NB4 (cell line): Measurements from ENCODE around the gene COL26A1.

Source experiments
- DNase-seq: peaks from one replicate; pipeline ENCODE4 v3.0.0; 2010; ENCODE audit warnings: low read depth
- H3K4me3 ChIP-seq: one replicate; pipeline ENCODE4 v1.5.1; 2011; ENCODE audit warnings: mild to moderate bottlenecking, low read depth, low read length, moderate library complexity
- MYC ChIP-seq: IDR thresholded peaks from 2 replicates; pipeline ENCODE4 v1.6.1; 2011; ENCODE audit warnings: low read depth, low read length
- POLR2A ChIP-seq: IDR thresholded peaks from 2 replicates; pipeline ENCODE4 v1.6.1; 2011; ENCODE audit warnings: mild to moderate bottlenecking; ENCODE audit not compliant: insufficient read length; ENCODE audit errors: extremely low read depth
- TF ChIP-seq, protein P1 (sequence below): IDR thresholded peaks from one replicate; pipeline ENCODE4 v1.5.1; 2012; ENCODE audit warnings: low read depth, low read length
- TF ChIP-seq, protein P2 (sequence below): IDR thresholded peaks from 2 replicates; pipeline ENCODE4 v1.6.1; 2011; ENCODE audit warnings: low read depth, low read length

Gene COL26A1

GRCh38 chr7:101368422-101369165 lies 5.9 kb downstream of the COL26A1 start:
- no peak overlapping the region for H3K4me3 ChIP-seq
- TF ChIP-seq POLR2A (no peak), MYC (no peak)
- TF ChIP-seq, protein P1, sequence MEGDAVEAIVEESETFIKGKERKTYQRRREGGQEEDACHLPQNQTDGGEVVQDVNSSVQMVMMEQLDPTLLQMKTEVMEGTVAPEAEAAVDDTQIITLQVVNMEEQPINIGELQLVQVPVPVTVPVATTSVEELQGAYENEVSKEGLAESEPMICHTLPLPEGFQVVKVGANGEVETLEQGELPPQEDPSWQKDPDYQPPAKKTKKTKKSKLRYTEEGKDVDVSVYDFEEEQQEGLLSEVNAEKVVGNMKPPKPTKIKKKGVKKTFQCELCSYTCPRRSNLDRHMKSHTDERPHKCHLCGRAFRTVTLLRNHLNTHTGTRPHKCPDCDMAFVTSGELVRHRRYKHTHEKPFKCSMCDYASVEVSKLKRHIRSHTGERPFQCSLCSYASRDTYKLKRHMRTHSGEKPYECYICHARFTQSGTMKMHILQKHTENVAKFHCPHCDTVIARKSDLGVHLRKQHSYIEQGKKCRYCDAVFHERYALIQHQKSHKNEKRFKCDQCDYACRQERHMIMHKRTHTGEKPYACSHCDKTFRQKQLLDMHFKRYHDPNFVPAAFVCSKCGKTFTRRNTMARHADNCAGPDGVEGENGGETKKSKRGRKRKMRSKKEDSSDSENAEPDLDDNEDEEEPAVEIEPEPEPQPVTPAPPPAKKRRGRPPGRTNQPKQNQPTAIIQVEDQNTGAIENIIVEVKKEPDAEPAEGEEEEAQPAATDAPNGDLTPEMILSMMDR, result no peak
- TF ChIP-seq, protein P2, sequence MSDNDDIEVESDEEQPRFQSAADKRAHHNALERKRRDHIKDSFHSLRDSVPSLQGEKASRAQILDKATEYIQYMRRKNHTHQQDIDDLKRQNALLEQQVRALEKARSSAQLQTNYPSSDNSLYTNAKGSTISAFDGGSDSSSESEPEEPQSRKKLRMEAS, result no peak

DNA sequence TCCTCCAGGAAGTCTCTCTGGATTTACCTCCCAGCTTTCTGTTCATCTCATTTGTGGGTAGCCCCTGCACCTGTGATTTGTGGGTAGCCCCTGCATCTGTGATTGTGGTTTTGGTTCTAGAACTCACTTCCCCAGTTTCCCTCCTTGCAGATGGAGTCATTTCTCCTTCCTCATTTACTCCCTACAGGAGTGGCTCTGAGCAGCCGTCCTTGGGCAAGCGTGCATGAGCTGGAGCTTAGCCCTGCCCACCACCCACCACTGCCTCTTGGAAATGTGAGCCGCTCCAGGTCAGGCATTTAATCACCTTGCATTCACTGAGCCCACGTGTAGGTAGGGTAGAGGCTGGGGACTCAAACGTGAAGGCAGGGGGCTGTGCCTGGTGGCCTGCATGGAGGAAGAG lies 8.2 kb downstream of the COL26A1 start:
- peak; percentile 48 for DNase-seq
- no peak overlapping the region for H3K4me3 ChIP-seq
- TF ChIP-seq MYC (no peak), POLR2A (no peak)
- TF ChIP-seq, protein P1, result no peak
- TF ChIP-seq, protein P2, result no peak

More at GRCh38 chr7:101368422-101369165, 5.9 kb downstream of the COL26A1 start:
- no peak for DNase-seq

GRCh38 chr7:101373812-101374614 lies 11.3 kb downstream of the COL26A1 start:
- no peak for TF ChIP-seq POLR2A
- TF ChIP-seq, protein P2, result no peak
- TF ChIP-seq, protein P1, result no peak
- no peak for TF ChIP-seq MYC
- no peak overlapping the region for H3K4me3 ChIP-seq
- DNase-seq, result no peak

DNA sequence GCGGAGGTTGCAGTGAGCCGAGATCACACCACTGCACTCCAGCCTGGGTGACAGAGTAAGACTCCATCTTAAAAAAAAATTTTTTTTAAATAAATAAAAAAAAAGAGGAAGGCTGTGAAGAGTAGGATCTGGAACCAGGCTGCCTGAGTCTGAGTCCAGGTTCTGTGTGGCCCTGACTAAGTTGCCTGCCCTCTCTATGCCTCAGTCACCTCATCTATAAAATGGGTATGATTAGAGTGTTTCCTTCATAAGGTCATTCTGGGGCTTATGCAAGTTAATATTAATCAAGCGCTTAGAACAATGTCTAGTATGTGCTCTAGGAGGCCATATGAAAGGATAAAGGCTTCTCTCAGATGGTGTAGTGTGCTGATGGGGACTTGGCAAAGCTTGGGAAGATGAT lies 12.3 kb downstream of the COL26A1 start:
- DNase-seq, result no peak
- no peak for TF ChIP-seq MYC
- TF ChIP-seq, protein P1, result no peak
- TF ChIP-seq, protein P2, result no peak
- no peak for TF ChIP-seq POLR2A
- no peak overlapping the region for H3K4me3 ChIP-seq

DNA sequence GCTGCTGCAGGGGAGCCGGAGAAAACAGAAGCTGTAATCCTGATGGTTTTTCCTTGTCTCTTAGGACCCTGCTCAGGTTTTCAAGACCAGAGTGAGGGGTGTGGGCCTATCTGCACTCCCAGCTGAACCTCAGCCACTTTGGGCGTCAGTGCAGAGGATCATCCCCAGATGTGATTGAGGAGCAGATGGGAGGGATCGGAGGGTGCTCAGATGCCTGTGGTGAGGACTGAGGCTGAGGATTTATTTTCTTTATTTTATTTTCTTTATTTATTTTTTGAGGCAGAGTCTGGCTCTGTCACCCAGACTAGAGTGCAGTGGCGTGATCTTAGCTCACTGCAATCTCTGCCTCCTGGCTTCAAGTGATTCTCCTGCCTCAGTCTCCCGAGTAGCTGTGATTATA lies 13.9 kb downstream of the COL26A1 start:
- no peak overlapping the region for H3K4me3 ChIP-seq
- TF ChIP-seq, protein P1, result no peak
- TF ChIP-seq, protein P2, result no peak
- TF ChIP-seq POLR2A (no peak), MYC (no peak)
- DNase-seq, result no peak
